Subcutaneous adipose tissue (tissue), 4 donors: ENCODE data around the gene STK32C. TPM values are rescaled to one million over a fixed set of nuclear protein-coding genes. Genes with fewer than 3 reads are reported as not detected.

Experiments
- total RNA-seq, 4 donors: library from RNA; depleted of rRNA; stranded (reverse); fragments of >200 nt; gene quantifications; one replicate each; pipeline ENCODE4 v1.1.0, GENCODE V29; 2016
- TF ChIP-seq, protein P1 (sequence below): fragments of 450-650 bp; IDR thresholded peaks from one replicate; pipeline ENCODE4 v1.5.1; 2016; ENCODE audit warnings: low read depth, mild to moderate bottlenecking, control low read depth, antibody characterized with exemption, moderate library complexity

The STK32C gene
- total RNA-seq: 10 to 100 TPM in 3 of 4 donors, 1 to 10 TPM in 1; 2.9 to 12.3 (median 10.9) TPM

DNA sequence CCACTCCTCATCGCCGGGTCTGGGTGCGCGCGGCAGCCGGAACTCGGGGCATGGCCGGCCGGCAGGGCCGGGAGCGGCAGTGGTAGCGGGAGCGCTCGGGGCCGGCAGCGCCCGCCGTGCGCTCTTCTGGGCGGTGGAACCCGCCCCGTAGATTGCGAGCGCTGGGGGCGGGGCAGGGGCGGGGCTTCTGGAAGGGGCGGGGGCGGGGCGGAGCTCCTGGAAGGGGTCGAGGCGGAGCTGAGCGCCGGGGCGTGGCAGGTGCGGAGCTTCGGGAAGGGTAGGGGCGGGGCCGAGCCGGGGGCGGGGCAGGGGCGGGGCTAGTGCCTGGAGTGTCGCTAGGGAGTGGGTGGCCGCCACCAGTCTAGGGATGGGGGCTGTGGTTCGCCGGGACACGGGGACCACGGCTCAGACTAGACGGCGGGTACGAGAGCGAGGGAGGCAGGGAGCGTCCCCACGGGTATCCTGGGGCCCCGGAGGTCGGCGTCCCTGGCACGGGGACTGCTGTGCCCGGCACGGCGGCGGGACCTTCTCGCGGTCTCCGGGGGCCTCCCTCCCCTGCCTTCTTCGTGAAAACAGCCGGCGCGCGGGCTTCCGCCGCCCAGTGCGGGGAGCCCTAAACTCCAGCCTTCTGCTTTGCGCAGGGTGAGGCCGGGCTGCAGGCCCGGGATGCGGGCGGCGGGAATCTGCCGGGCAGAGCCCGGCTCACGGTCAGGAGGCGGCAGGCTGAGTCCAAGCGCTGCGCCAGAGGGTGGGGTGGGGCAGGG, at the start of gene STK32C:
STK32C (minus strand) TSS at position 128 of the 764 bp plus-strand sequence; CDS start at position 11, 117 bp downstream.
- TF ChIP-seq, protein P1, sequence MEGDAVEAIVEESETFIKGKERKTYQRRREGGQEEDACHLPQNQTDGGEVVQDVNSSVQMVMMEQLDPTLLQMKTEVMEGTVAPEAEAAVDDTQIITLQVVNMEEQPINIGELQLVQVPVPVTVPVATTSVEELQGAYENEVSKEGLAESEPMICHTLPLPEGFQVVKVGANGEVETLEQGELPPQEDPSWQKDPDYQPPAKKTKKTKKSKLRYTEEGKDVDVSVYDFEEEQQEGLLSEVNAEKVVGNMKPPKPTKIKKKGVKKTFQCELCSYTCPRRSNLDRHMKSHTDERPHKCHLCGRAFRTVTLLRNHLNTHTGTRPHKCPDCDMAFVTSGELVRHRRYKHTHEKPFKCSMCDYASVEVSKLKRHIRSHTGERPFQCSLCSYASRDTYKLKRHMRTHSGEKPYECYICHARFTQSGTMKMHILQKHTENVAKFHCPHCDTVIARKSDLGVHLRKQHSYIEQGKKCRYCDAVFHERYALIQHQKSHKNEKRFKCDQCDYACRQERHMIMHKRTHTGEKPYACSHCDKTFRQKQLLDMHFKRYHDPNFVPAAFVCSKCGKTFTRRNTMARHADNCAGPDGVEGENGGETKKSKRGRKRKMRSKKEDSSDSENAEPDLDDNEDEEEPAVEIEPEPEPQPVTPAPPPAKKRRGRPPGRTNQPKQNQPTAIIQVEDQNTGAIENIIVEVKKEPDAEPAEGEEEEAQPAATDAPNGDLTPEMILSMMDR: no peak

DNA sequence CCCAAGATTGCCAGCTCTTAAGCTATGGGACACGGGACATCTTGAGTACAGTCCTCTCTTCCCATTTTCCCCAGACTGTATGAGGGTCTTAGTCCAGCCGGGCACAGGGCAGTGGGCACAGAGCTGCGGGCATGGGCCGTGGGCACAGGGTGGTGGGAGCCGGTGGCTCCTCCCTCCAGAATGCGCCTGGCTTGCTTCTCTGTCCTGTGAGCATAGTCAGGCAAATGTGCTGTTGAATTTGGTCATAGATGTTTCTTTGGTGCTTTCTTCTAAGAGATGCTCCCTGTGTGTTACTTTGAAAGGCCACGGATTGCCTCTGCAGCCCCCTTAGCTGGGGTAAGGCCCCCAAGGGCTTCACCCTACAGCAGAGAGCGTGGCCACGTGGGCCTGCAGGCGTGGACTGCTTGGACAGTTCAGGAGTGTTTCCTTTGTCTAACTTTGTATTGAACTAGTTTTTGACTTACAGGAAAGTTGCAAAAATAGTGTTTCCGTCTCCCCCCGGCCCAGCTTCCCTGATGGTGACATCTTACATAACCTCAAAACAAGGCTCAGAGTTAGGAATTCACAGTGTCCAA, 49.0 kb upstream of the STK32C start:
- TF ChIP-seq, protein P1: no peak

- TF ChIP-seq, protein P1: no peak
Observed at GRCh38 chr10:132355754-132356153, 48.0 kb upstream of the STK32C start.

DNA sequence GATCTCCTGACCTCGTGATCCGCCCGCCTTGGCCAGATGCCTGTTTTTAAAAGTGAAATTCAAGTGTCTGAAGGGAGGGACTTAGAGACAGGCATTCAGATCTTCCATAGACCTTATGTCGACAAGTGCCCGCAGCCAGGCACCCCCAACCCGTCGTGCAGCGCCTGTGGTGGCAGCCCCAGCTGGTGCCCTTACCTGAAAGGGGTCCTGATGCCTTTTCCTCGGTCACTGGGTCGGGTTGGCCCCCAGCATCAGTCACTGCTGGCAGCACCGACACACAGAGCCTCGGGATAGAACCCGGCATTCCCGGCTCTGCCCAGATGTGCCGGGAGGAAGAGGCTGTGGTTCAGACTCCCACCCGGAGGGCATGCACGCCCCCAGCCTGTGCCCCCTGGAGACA, 47.5 kb upstream of the STK32C start:
- TF ChIP-seq, protein P1: no peak

DNA sequence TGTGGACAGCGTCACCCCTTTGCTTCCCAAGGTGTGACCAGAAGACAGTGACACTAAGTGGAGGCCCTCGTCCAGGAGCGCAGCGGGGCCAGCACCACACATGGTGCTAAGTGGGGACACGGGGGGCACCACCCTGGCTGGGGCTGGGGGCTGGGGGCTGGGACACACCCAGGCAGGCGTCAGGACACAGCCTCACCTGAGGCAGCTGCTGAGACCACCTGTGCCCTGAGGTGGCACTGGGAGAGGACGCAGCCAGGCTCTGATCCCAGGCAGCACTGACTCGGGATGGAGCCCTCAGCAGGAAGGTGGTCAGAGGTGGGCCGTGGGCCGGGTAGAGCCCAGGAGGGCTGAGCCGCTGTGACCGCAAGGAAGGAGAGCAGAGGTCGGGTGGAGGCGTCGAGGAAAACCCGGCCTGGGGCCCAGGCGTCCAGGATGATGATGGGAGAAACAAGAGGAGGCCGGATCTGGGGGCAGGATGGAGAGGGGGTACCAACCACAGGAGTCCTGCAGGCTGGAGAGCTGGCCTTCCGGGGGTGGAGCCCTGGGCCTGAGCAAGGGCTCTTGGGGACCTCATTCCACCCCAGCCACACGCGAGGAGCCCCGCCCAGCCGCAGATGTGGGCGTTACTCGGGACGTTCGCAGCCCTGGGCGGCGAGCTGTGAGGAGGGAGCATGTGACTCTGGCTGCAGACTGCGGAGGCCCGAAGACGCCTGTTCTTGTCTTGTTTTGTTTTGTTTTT, 46.8 kb upstream of the STK32C start:
- TF ChIP-seq, protein P1: no peak

GRCh38 chr10:132353456-132354355, 46.0 kb upstream of the STK32C start:
- TF ChIP-seq, protein P1: no peak
